ENCODE results near the gene PELI1.

The PELI1 gene

DNA sequence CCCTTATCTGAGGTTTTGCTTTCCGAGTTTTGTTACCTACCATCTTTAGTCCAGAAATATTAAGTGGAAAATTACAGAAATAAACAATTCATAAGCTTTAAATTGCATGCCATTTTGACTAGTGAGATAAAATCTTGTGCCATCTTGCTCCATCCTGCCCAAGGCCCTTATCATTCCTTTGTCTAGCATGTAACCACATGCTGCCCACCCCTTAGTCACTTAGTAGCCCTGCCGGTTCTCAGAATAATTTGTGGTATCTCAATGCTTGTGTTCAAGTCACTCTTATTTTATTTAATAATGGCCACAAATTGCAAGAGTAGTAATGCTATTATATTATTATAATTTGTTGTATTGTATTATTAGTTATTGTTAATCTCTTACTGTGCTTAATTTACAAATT, 88.2 kb downstream of the PELI1 start:
- Histone ChIP-seq H3K36me3 (no peaks in the 10 kb centered on the region), H3K27ac (no peak overlapping the region), H4K20me1 (no peaks in the 10 kb centered on the region), H3K4me2 (no peak overlapping the region), H3K9ac (no peak overlapping the region), H3K4me1 (peaks cover 0 to 10% (median 6%) of the 10 kb centered on the region in 10 experiments; a peak in 15 of 20 replicates), H3K27me3 (no peaks in the 10 kb centered on the region), H3K9me3 (replicated peaks in 1 of 11) (no peaks in the 10 kb centered on the region), H3K4me3 (no peak overlapping the region)
- TF ChIP-seq Cebpa-rat (IDR thresholded peaks at IDR 0.05): no peak

GRCh38 chr2:64054161-64054915, 89.9 kb downstream of the PELI1 start:
- Histone ChIP-seq H3K36me3 (no peaks in the 10 kb centered on the region), H3K27ac (no peak overlapping the region), H3K4me3 (no peak overlapping the region), H3K27me3 (no peaks in the 10 kb centered on the region), H3K9me3 (replicated peaks in 1 of 11) (no peaks in the 10 kb centered on the region), H3K9ac (no peak overlapping the region), H4K20me1 (no peaks in the 10 kb centered on the region), H3K4me2 (no peak overlapping the region), H3K4me1 (peaks cover 5 to 18% (median 11%) of the 10 kb centered on the region in 10 experiments; a peak in 16 of 20 replicates)
- no peak for TF ChIP-seq Cebpa-rat (IDR thresholded peaks at IDR 0.05)

GRCh38 chr2:64052463-64053241, 91.6 kb downstream of the PELI1 start:
- no peak for TF ChIP-seq Cebpa-rat (IDR thresholded peaks at IDR 0.05)
- Histone ChIP-seq H3K9ac (no peak overlapping the region), H3K9me3 (replicated peaks in 1 of 11) (no peaks in the 10 kb centered on the region), H3K4me2 (peak overlapping the region in 7 of 11 experiments; percentile 1 to 53 (median 36); a peak in 11 of 22 replicates), H3K27ac (no peak overlapping the region), H3K36me3 (no peaks in the 10 kb centered on the region), H3K27me3 (no peaks in the 10 kb centered on the region), H3K4me1 (peaks cover 5 to 18% (median 11%) of the 10 kb centered on the region in 10 experiments; a peak in 16 of 20 replicates), H4K20me1 (no peaks in the 10 kb centered on the region), H3K4me3 (no peak overlapping the region)

DNA sequence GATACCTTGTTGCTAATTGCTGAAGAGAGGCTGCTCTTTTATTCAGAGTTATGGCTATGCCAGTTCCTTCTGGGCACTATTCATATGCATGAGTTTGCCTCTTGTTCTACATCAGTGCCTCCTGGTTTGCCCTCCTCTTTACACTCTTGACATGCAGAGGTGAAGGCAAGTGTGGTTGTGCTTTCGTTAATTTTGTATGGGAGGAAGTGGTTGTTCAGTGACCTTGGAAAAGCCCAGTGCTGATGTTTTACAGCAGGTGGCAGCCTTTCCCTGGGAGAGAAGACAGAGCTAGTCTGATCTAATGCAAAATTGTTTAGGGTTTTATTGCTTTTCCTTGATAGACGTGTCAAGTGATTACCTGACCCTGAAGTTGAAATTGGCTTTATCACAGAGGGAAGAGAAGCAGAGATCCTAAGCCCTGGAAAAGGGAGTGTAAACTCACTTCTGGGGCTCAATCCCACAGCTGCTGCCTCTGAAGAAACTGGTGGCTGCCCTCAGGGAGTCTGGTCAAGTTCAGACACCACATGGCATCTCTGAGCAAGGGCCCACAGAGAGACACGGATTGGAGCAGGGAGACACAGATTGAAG, 94.5 kb downstream of the PELI1 start:
- H3K9ac ChIP-seq: 0 out of 22 replicates have a peak overlapping the region, but pooled peaks of 1 of the 11 experiments have one; percentile 20
- peak overlapping the region in 4 of 11 experiments; percentile 12 to 47 (median 25); a peak in 3 of 22 replicates for H3K4me2 ChIP-seq
- no peak for TF ChIP-seq Cebpa-rat (IDR thresholded peaks at IDR 0.05)

GRCh38 chr2:64045938-64046337, 98.3 kb downstream of the PELI1 start:
- Histone ChIP-seq H3K4me2 (no peak overlapping the region), H3K9ac (no peak overlapping the region), H3K36me3 (no peaks in the 10 kb centered on the region), H3K27me3 (no peaks in the 10 kb centered on the region), H3K4me3 (no peak overlapping the region), H3K4me1 (peaks cover 0 to 9% (median 4%) of the 10 kb centered on the region in 10 experiments; a peak in 7 of 20 replicates), H4K20me1 (no peaks in the 10 kb centered on the region), H3K9me3 (replicated peaks in 1 of 11) (no peaks in the 10 kb centered on the region), H3K27ac (no peak overlapping the region)
- TF ChIP-seq Cebpa-rat (IDR thresholded peaks at IDR 0.05): no peak

More for the DNA sequence above, 94.5 kb downstream of the PELI1 start:
- Histone ChIP-seq H3K9me3 (replicated peaks in 1 of 11) (no peaks in the 10 kb centered on the region), H3K4me3 (no peak overlapping the region), H4K20me1 (no peaks in the 10 kb centered on the region), H3K27ac (no peak overlapping the region), H3K4me1 (peaks cover 5 to 18% (median 11%) of the 10 kb centered on the region in 10 experiments; a peak in 16 of 20 replicates), H3K36me3 (no peaks in the 10 kb centered on the region), H3K27me3 (no peaks in the 10 kb centered on the region)
